H1 (cell line): ENCODE results near the gene CASS4. TPM values are rescaled to one million over a fixed set of nuclear protein-coding genes. Genes with fewer than 3 reads are reported as not detected.

Experiments used
- MAFK ChIP-seq: IDR thresholded peaks from 2 replicates; pipeline ENCODE4 v1.6.1; 2012; ENCODE audit warnings: low read depth, mild to moderate bottlenecking, improper control_type of control experiment, low read length
- polyA plus RNA-seq, 7 experiments: library from polyadenylated mRNA; depleted of rRNA in 3 of 7; stranded (reverse) in 5 of 7; unstranded in 2 of 7; fragments of >200 nt in 5 of 7; fragments of 200-250 nt in 2 of 7; gene quantifications; 1 replicate in 5 of 7; 2 replicates in 1 of 7; 4 replicates in 1 of 7; pipeline versions ENCODE4 v1.2.1 to v1.2.3, GENCODE V29; 2011 to 2013; ENCODE audit warnings: missing spikeins in 2 of 7, mixed read lengths in 2 of 7
- total RNA-seq: library from RNA; stranded (reverse); fragmentation: NEBNext Ultra II Directional; extraction: Animal tissue kit (Norgen Biotek cat#: 25700); gene quantifications from 2 replicates; pipeline ENCODE4 v1.2.1, GENCODE V29; 2021

The CASS4 gene
- total and polyA plus RNA-seq, 2 of the 8 experiments (the other 6 are each of a cell fraction or from before 2014, with no cell fraction given) = not detected

- TF ChIP-seq MAFK = no peak
These were observed 39.2 kb upstream of the CASS4 start (continued) for GRCh38 chr20:56372850-56373249.
